Measurements from ENCODE around the gene C22orf39. TPM values are rescaled to one million over a fixed set of nuclear protein-coding genes. Genes with fewer than 3 reads are reported as not detected.

C22orf39 gene
- total and polyA plus RNA-seq, 10 of the 15 experiments (the other 5 are each of a cell fraction or from before 2014, with no cell fraction given), result 6.7 to 47.0 (median 26.5) TPM

GRCh38 chr22:19488884-19489843 is 41.7 kb upstream of the C22orf39 start:
- ChIA-PET RAD21 (ENCODE audit: unreplicated experiment) (no interaction called here), POLR2A (no interaction called here), CTCF (interaction anchor here (1.0 to 2.4 kb wide), 3 partner anchors 12 to 141 kb away, joined by 3 to 7 read pairs (median 3); no protein-coding TSS in a partner anchor), SMC1A (ENCODE audit: uncharacterized antibody, unreplicated experiment) (interaction anchor here (0.9 to 1.3 kb wide), 3 partner anchors 49 to 140 kb away, joined by 3 to 4 read pairs (median 3); no protein-coding TSS in a partner anchor)
- H3K4me3 ChIP-seq, result no peak overlapping the region
- in situ Hi-C loops (cut with MboI), result no loop called here
- H4K20me1 ChIP-seq (ENCODE audit: control insufficient read depth, insufficient read depth), result no peaks in the 10 kb centered on the region
- DNase-seq (ENCODE audit: low read depth, low spot score) (no peak), FAIRE-seq (no peak), ATAC-seq (0 out of 3 replicates have a peak, but pooled peaks have one; percentile 25)
- H3K9me3 ChIP-seq (replicated peaks; ENCODE audit: control insufficient read depth, insufficient read depth, low read length), result no peaks in the 10 kb centered on the region
- no TSS peak for BruUV-seq (replicated peaks)
- H3K4me2 ChIP-seq (ENCODE audit: control insufficient read depth, insufficient read depth), result no peak overlapping the region
- over 99% methylated on average over 7 of the region's 7 CpGs for WGBS (ENCODE audit: insufficient coverage, insufficient replicate concordance, low lambda C conversion rate, missing lambda C conversion rate)
- intact Hi-C loops (cut with micrococcal nuclease; ENCODE audit: unreplicated experiment), result no loop called here
- no peak overlapping the region for H3K27ac ChIP-seq (ENCODE audit: control insufficient read depth, insufficient read depth)
- H3K4me1 ChIP-seq (ENCODE audit: control insufficient read depth, insufficient read depth, low read length), result no peaks in the 10 kb centered on the region
- H3K9ac ChIP-seq (ENCODE audit: control insufficient read depth, insufficient read depth, low read length), result no peak overlapping the region
- H3K36me3 ChIP-seq (ENCODE audit: control insufficient read depth in 2 of 2, insufficient read depth in 2 of 2, low read length in 1 of 2), result peaks cover 7 to 10% of the 10 kb centered on the region in 2 experiments; a peak in 3 of 4 replicates
- no peaks in the 10 kb centered on the region for H3K79me2 ChIP-seq (ENCODE audit: control insufficient read depth, insufficient read depth, low read length)
- TF ChIP-seq ELK1 (IDR thresholded peaks at IDR 0.05; ENCODE audit: low read depth, low read length) (no peak), PKNOX1 (IDR thresholded peaks at IDR 0.05) (no peak), ZSCAN29 (IDR thresholded peaks at IDR 0.05) (no peak), POU2F2 (IDR thresholded peaks at IDR 0.05; ENCODE audit: borderline replicate concordance, low read depth, low read length) (no peak), TCF12 (IDR thresholded peaks at IDR 0.05; ENCODE audit: low read depth, low read length) (no peak), STAT1 (conservative IDR thresholded peaks at IDR 0.05) (no peak), FOS (IDR thresholded peaks at IDR 0.05; ENCODE audit: borderline replicate concordance, extremely low read depth, insufficient read length) (no peak), YY1 (IDR thresholded peaks at IDR 0.05; ENCODE audit: low read depth, low read length) (no peak), NFYB (IDR thresholded peaks at IDR 0.05; ENCODE audit: insufficient read depth, low read depth, low read length) (no peak), ZBED1 (IDR thresholded peaks at IDR 0.05; ENCODE audit: borderline replicate concordance) (no peak), TBL1XR1 (IDR thresholded peaks at IDR 0.05; ENCODE audit: low read depth, low read length) (no peak), SREBF1 (IDR thresholded peaks at IDR 0.05; ENCODE audit: low read length) (no peak)
- TF ChIP-seq, protein P1, sequence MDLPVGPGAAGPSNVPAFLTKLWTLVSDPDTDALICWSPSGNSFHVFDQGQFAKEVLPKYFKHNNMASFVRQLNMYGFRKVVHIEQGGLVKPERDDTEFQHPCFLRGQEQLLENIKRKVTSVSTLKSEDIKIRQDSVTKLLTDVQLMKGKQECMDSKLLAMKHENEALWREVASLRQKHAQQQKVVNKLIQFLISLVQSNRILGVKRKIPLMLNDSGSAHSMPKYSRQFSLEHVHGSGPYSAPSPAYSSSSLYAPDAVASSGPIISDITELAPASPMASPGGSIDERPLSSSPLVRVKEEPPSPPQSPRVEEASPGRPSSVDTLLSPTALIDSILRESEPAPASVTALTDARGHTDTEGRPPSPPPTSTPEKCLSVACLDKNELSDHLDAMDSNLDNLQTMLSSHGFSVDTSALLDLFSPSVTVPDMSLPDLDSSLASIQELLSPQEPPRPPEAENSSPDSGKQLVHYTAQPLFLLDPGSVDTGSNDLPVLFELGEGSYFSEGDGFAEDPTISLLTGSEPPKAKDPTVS (IDR thresholded peaks at IDR 0.05; ENCODE audit: low read depth, low read length), result no peak
- no peaks in the 10 kb centered on the region for H3K27me3 ChIP-seq (replicated peaks in 1 of 2; ENCODE audit: control insufficient read depth in 2 of 2, insufficient read depth in 2 of 2, low read length in 1 of 2)
- no peak overlapping the region for H2AFZ ChIP-seq (ENCODE audit: control insufficient read depth, low read depth, low read length)
